ENCODE measurements around the gene STEAP4. TPM values are rescaled to one million over a fixed set of nuclear protein-coding genes. Genes with fewer than 3 reads are reported as not detected.

STEAP4 gene
- polyA plus RNA-seq, 1 donor (not counting 4 experiments of a cell fraction or from before 2014, with no cell fraction given), result 2.0 TPM

- Histone ChIP-seq H3K4me1 (ENCODE audit: control insufficient read depth, extremely low read depth, insufficient read depth, low read length) (peaks cover 15% of the 10 kb centered on the region), H3K4me3 (ENCODE audit: control insufficient read depth in 2 of 3, extremely low read depth in 1 of 3, insufficient read depth in 2 of 3, low read depth in 1 of 3, low read length in 3 of 3) (no peak overlapping the region), H3K27ac (ENCODE audit: control insufficient read depth, insufficient read depth, low read length) (no peak overlapping the region), H3K9ac (ENCODE audit: control insufficient read depth, extremely low read depth, insufficient read depth, low read length) (no peak overlapping the region), H4K20me1 (ENCODE audit: control insufficient read depth, extremely low read depth, insufficient read depth, low read length) (no peaks in the 10 kb centered on the region), H2AFZ (ENCODE audit: control insufficient read depth, low read length) (no peak overlapping the region), H3K36me3 (ENCODE audit: control insufficient read depth in 2 of 2, extremely low read depth in 1 of 2, insufficient read depth in 2 of 2, low read length in 2 of 2) (no peaks in the 10 kb centered on the region), H3K27me3 (ENCODE audit: control insufficient read depth, extremely low read depth, insufficient read depth, low read length) (no peaks in the 10 kb centered on the region), H3K79me2 (ENCODE audit: control insufficient read depth, insufficient read depth, low read length) (no peaks in the 10 kb centered on the region), H3K9me3 (ENCODE audit: control insufficient read depth, low read depth, low read length) (no peaks in the 10 kb centered on the region), H3K4me2 (ENCODE audit: control insufficient read depth, extremely low read depth, insufficient read depth, low read depth, low read length) (no peak overlapping the region), H3K9me1 (ENCODE audit: control insufficient read depth, extremely low read depth, insufficient read depth, low read length) (no peaks in the 10 kb centered on the region)
- dilution Hi-C loops (cut with MboI; ENCODE audit: extremely low pct_ligation_motif_present, low sequenced_read_pairs), result no loop called here
- TF ChIP-seq, protein P1, sequence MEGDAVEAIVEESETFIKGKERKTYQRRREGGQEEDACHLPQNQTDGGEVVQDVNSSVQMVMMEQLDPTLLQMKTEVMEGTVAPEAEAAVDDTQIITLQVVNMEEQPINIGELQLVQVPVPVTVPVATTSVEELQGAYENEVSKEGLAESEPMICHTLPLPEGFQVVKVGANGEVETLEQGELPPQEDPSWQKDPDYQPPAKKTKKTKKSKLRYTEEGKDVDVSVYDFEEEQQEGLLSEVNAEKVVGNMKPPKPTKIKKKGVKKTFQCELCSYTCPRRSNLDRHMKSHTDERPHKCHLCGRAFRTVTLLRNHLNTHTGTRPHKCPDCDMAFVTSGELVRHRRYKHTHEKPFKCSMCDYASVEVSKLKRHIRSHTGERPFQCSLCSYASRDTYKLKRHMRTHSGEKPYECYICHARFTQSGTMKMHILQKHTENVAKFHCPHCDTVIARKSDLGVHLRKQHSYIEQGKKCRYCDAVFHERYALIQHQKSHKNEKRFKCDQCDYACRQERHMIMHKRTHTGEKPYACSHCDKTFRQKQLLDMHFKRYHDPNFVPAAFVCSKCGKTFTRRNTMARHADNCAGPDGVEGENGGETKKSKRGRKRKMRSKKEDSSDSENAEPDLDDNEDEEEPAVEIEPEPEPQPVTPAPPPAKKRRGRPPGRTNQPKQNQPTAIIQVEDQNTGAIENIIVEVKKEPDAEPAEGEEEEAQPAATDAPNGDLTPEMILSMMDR (optimal IDR thresholded peaks at IDR 0.05 in 1 of 3, IDR thresholded peaks at IDR 0.05 in 1 of 3, conservative IDR thresholded peaks at IDR 0.05 in 1 of 3; ENCODE audit: extremely low read depth in 1 of 3, insufficient read depth in 2 of 3, low read length in 3 of 3), result no peak
- no peak for TF ChIP-seq EZH2 (IDR thresholded peaks at IDR 0.05; ENCODE audit: low read length)
- no peak for DNase-seq (ENCODE audit: low read depth, low spot score)
- no peak for FAIRE-seq
Measured at GRCh38 chr7:88293866-88294265, 12.8 kb downstream of the STEAP4 start.

DNA sequence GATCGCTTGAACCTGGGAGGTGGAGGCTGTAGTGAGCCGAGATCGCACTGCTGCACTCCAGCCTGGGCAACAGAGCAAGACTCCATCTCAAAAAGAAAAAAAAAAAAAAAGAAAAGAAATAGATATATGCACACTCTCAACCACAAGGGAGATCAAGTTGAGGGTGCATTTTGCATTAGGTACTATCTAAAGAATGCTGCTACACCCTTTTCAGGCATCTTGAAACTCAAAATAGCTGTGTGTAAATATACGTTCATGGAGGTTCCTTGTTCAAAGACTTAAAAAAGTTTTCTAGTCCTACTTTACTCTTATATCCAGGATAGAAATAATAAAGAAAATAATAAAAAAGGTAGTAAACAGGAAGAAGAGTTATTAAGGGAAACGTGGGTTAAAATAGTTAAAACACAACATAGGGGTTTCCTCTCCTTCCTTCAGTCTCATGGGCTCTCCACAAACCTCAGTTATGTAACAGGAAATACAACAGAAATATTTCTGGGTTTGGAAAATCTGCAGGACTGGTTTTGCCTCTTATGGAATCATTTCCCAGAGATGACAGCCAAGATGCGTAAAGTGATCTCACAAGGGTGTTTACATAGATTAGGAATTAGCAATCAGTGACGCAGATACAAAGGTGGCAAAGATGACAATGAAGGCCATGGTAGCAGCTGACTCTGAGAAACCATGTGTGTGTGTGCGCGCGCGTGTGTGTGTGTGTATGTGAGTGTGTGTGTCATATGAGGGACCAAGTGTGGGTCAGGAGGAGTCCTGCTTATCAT lies 15.1 kb downstream of the STEAP4 start:
- DNase-seq (ENCODE audit: low read depth, low spot score) (peak; percentile 62), FAIRE-seq (peak; percentile 82)
- Histone ChIP-seq H3K9me3 (ENCODE audit: control insufficient read depth, low read depth, low read length) (no peaks in the 10 kb centered on the region), H2AFZ (ENCODE audit: control insufficient read depth, low read length) (peak overlapping the region; percentile 28), H3K36me3 (ENCODE audit: control insufficient read depth in 2 of 2, extremely low read depth in 1 of 2, insufficient read depth in 2 of 2, low read length in 2 of 2) (no peaks in the 10 kb centered on the region), H3K9ac (ENCODE audit: control insufficient read depth, extremely low read depth, insufficient read depth, low read length) (no peak overlapping the region), H3K27me3 (ENCODE audit: control insufficient read depth, extremely low read depth, insufficient read depth, low read length) (no peaks in the 10 kb centered on the region), H3K4me3 (ENCODE audit: control insufficient read depth in 2 of 3, extremely low read depth in 1 of 3, insufficient read depth in 2 of 3, low read depth in 1 of 3, low read length in 3 of 3) (no peak overlapping the region), H3K79me2 (ENCODE audit: control insufficient read depth, insufficient read depth, low read length) (no peaks in the 10 kb centered on the region), H3K4me1 (ENCODE audit: control insufficient read depth, extremely low read depth, insufficient read depth, low read length) (peaks cover 15% of the 10 kb centered on the region), H4K20me1 (ENCODE audit: control insufficient read depth, extremely low read depth, insufficient read depth, low read length) (no peaks in the 10 kb centered on the region), H3K27ac (ENCODE audit: control insufficient read depth, insufficient read depth, low read length) (peak overlapping the region; percentile 45), H3K4me2 (ENCODE audit: control insufficient read depth, extremely low read depth, insufficient read depth, low read depth, low read length) (peak overlapping the region; percentile 31), H3K9me1 (ENCODE audit: control insufficient read depth, extremely low read depth, insufficient read depth, low read length) (no peaks in the 10 kb centered on the region)
- dilution Hi-C loops (cut with MboI; ENCODE audit: extremely low pct_ligation_motif_present, low sequenced_read_pairs), result no loop called here
- TF ChIP-seq, protein P1 (optimal IDR thresholded peaks at IDR 0.05 in 1 of 3, IDR thresholded peaks at IDR 0.05 in 1 of 3, conservative IDR thresholded peaks at IDR 0.05 in 1 of 3; ENCODE audit: extremely low read depth in 1 of 3, insufficient read depth in 2 of 3, low read length in 3 of 3), result no peak
- no peak for TF ChIP-seq EZH2 (IDR thresholded peaks at IDR 0.05; ENCODE audit: low read length)

All from keratinocyte (primary cell).